ENCODE results near the gene PCGF3.
A peak's percentile ranks its signal among the peaks of the same experiment; 100 is the strongest.

The PCGF3 gene

GRCh38 chr4:717601-718320 lies 12.1 kb downstream of the PCGF3 start:
- Mint-ChIP-seq H3K4me1 (peaks cover 57% of the 10 kb centered on the region), H3K27me3 (no peaks in the 10 kb centered on the region), H3K27ac (no peak overlapping the region), H3K9me3 (no peaks in the 10 kb centered on the region), H3K36me3 (peaks cover 39% of the 10 kb centered on the region), H3K4me3 (no peak overlapping the region)
- ATAC-seq, result peak; percentile 8

GRCh38 chr4:718460-718859 lies 12.8 kb downstream of the PCGF3 start:
- H3K4me3 Mint-ChIP-seq, result no peak overlapping the region
- H3K4me1 Mint-ChIP-seq, result peaks cover 57% of the 10 kb centered on the region
- H3K27ac Mint-ChIP-seq, result no peak overlapping the region
- ATAC-seq, result no peak
- peaks cover 3% of the 10 kb centered on the region for H3K9me3 Mint-ChIP-seq
- H3K27me3 Mint-ChIP-seq, result no peaks in the 10 kb centered on the region
- peaks cover 46% of the 10 kb centered on the region for H3K36me3 Mint-ChIP-seq

- Mint-ChIP-seq H3K9me3 (peaks cover 3% of the 10 kb centered on the region), H3K36me3 (peaks cover 47% of the 10 kb centered on the region), H3K27me3 (no peaks in the 10 kb centered on the region), H3K4me3 (no peak overlapping the region), H3K4me1 (peaks cover 58% of the 10 kb centered on the region), H3K27ac (peak overlapping the region; percentile 20)
- peak; percentile 42 for ATAC-seq
These were observed 14.7 kb downstream of the PCGF3 start for GRCh38 chr4:720111-720860.

GRCh38 chr4:721261-722168 lies 15.9 kb downstream of the PCGF3 start:
- H3K4me3 Mint-ChIP-seq, result no peak overlapping the region
- H3K9me3 Mint-ChIP-seq, result peaks cover 3% of the 10 kb centered on the region
- no peak overlapping the region for H3K27ac Mint-ChIP-seq
- H3K27me3 Mint-ChIP-seq, result no peaks in the 10 kb centered on the region
- H3K36me3 Mint-ChIP-seq, result peaks cover 47% of the 10 kb centered on the region
- ATAC-seq, result no peak
- peaks cover 62% of the 10 kb centered on the region for H3K4me1 Mint-ChIP-seq

GRCh38 chr4:722169-722725 lies 16.6 kb downstream of the PCGF3 start:
- H3K27ac Mint-ChIP-seq, result no peak overlapping the region
- peaks cover 3% of the 10 kb centered on the region for H3K9me3 Mint-ChIP-seq
- H3K27me3 Mint-ChIP-seq, result no peaks in the 10 kb centered on the region
- peaks cover 47% of the 10 kb centered on the region for H3K36me3 Mint-ChIP-seq
- ATAC-seq, result no peak
- H3K4me1 Mint-ChIP-seq, result peaks cover 69% of the 10 kb centered on the region
- no peak overlapping the region for H3K4me3 Mint-ChIP-seq

- peaks cover 47% of the 10 kb centered on the region for H3K36me3 Mint-ChIP-seq
- ATAC-seq, result no peak
- H3K9me3 Mint-ChIP-seq, result peaks cover 3% of the 10 kb centered on the region
- no peaks in the 10 kb centered on the region for H3K27me3 Mint-ChIP-seq
- peaks cover 69% of the 10 kb centered on the region for H3K4me1 Mint-ChIP-seq
- no peak overlapping the region for H3K27ac Mint-ChIP-seq
- no peak overlapping the region for H3K4me3 Mint-ChIP-seq
These were observed 17.3 kb downstream of the PCGF3 start for GRCh38 chr4:722851-723360.

- Mint-ChIP-seq H3K4me3 (no peak overlapping the region), H3K36me3 (peaks cover 47% of the 10 kb centered on the region), H3K27ac (no peak overlapping the region), H3K4me1 (peaks cover 63% of the 10 kb centered on the region), H3K9me3 (peaks cover 3% of the 10 kb centered on the region), H3K27me3 (no peaks in the 10 kb centered on the region)
- no peak for ATAC-seq
These were observed 18.3 kb downstream of the PCGF3 start for GRCh38 chr4:723751-724530.

- H3K27me3 Mint-ChIP-seq, result no peaks in the 10 kb centered on the region
- H3K27ac Mint-ChIP-seq, result no peak overlapping the region
- no peak for ATAC-seq
- peaks cover 34% of the 10 kb centered on the region for H3K36me3 Mint-ChIP-seq
- H3K4me3 Mint-ChIP-seq, result no peak overlapping the region
- H3K9me3 Mint-ChIP-seq, result peaks cover 3% of the 10 kb centered on the region
- peaks cover 48% of the 10 kb centered on the region for H3K4me1 Mint-ChIP-seq
These were observed 20.0 kb downstream of the PCGF3 start for GRCh38 chr4:725391-726234.

- Mint-ChIP-seq H3K9me3 (peaks cover 3% of the 10 kb centered on the region), H3K27ac (no peak overlapping the region), H3K27me3 (no peaks in the 10 kb centered on the region), H3K4me3 (no peak overlapping the region), H3K4me1 (peaks cover 44% of the 10 kb centered on the region), H3K36me3 (peaks cover 35% of the 10 kb centered on the region)
- no peak for ATAC-seq
These were observed 20.7 kb downstream of the PCGF3 start for GRCh38 chr4:726235-726787.

GRCh38 chr4:726838-727237 lies 21.2 kb downstream of the PCGF3 start:
- Mint-ChIP-seq H3K4me1 (peaks cover 39% of the 10 kb centered on the region), H3K9me3 (peaks cover 3% of the 10 kb centered on the region), H3K4me3 (no peak overlapping the region), H3K27me3 (no peaks in the 10 kb centered on the region), H3K27ac (no peak overlapping the region), H3K36me3 (peaks cover 30% of the 10 kb centered on the region)
- ATAC-seq, result no peak

GRCh38 chr4:727576-727975 lies 21.9 kb downstream of the PCGF3 start:
- Mint-ChIP-seq H3K27me3 (no peaks in the 10 kb centered on the region), H3K4me1 (peaks cover 38% of the 10 kb centered on the region), H3K4me3 (no peak overlapping the region), H3K27ac (no peak overlapping the region), H3K36me3 (peaks cover 24% of the 10 kb centered on the region), H3K9me3 (peaks cover 3% of the 10 kb centered on the region)
- ATAC-seq, result no peak

- Mint-ChIP-seq H3K36me3 (peaks cover 26% of the 10 kb centered on the region), H3K27ac (no peak overlapping the region), H3K4me1 (peaks cover 25% of the 10 kb centered on the region), H3K9me3 (no peaks in the 10 kb centered on the region), H3K4me3 (no peak overlapping the region), H3K27me3 (no peaks in the 10 kb centered on the region)
- no peak for ATAC-seq
These were observed 24.0 kb downstream of the PCGF3 start for GRCh38 chr4:729336-730315.

Data from stimulated activated memory B cell treated with anti-CD40 and anti-IgM and Interleukin-4, amounts not matched to agents 10 μg/mL and 1 μg/mL and 100 μg/mL, for 72 hours (primary cell).